Activated CD8-positive, alpha-beta T cell treated with anti-CD3 and anti-CD28 coated beads, Interleukin-2, amount 10 ng/mL, durations not matched to agents 7 days and 5 days (primary cell): Measurements from ENCODE around the gene TRIM29. TPM values are rescaled to one million over a fixed set of nuclear protein-coding genes. Genes with fewer than 3 reads are reported as not detected.
"Not testable (repeated sequence)": the region's sequence is repeated elsewhere in the genome, so short reads cannot be mapped to it uniquely, and the experiment has no call there.

Source experiments
- ATAC-seq: fragments of 150-1000 bp; cut with Tn5 transposase; one replicate; pipeline ENCODE4 v1.10.0; 2021; ENCODE audit warnings: moderate library complexity
- CTCF ChIA-PET: fragments of 350-600 bp; sonication (Branson Sonifier 250); formaldehyde crosslinking; loops from one replicate; lab custom pipeline; 2021; ENCODE audit warnings: antibody characterized with exemption; lab: Charles Lee
- POLR2A ChIA-PET: fragments of 350-600 bp; sonication (Branson Sonifier 250); formaldehyde crosslinking; loops from one replicate; lab custom pipeline; 2021; ENCODE audit warnings: antibody characterized with exemption; lab: Charles Lee
- DNase-seq: peaks from one replicate; pipeline ENCODE4 v3.0.0-alpha.2; 2020
- H3K27ac Mint-ChIP-seq: one replicate; pipeline ENCODE4 v1.8.0; 2021; ENCODE audit warnings: mild to moderate bottlenecking, mixed read lengths
- H3K27me3 Mint-ChIP-seq: one replicate; pipeline ENCODE4 v1.8.0; 2021; ENCODE audit warnings: low read depth, mixed read lengths
- H3K36me3 Mint-ChIP-seq: one replicate; pipeline ENCODE4 v1.8.0; 2021; ENCODE audit warnings: low read depth, mixed read lengths
- H3K4me1 Mint-ChIP-seq: one replicate; pipeline ENCODE4 v1.8.0; 2021; ENCODE audit warnings: low read depth, mixed read lengths
- H3K4me3 Mint-ChIP-seq: one replicate; pipeline ENCODE4 v1.8.0; 2021; ENCODE audit warnings: mild to moderate bottlenecking, mixed read lengths
- H3K9me3 Mint-ChIP-seq: one replicate; pipeline ENCODE4 v1.8.0; 2022; ENCODE audit warnings: mixed read lengths; ENCODE audit not compliant: insufficient read depth
- total RNA-seq, 2 experiments: library from RNA; stranded (reverse); gene quantifications; one replicate each; pipeline ENCODE4 v1.2.3, GENCODE V29; 2021

TRIM29 gene
- total RNA-seq, 2 experiments from 2014 or later, result not detected

- ATAC-seq (no peak), DNase-seq (peak; percentile 3)
- Mint-ChIP-seq H3K27me3 (peaks cover 7% of the 10 kb centered on the region), H3K27ac (no peak overlapping the region), H3K9me3 (no peaks in the 10 kb centered on the region), H3K4me1 (no peaks in the 10 kb centered on the region), H3K36me3 (no peaks in the 10 kb centered on the region), H3K4me3 (no peak overlapping the region)
- CTCF ChIA-PET, result interaction anchor here (0.8 to 1.7 kb wide), 3 partner anchors 13 to 120 kb away, joined by 3 to 4 read pairs (median 3); no protein-coding TSS in a partner anchor
- POLR2A ChIA-PET, result no interaction called here
Observed at GRCh38 chr11:120181376-120181975, 43.6 kb upstream of the TRIM29 start.

GRCh38 chr11:120180551-120181232, 42.8 kb upstream of the TRIM29 start:
- H3K27ac Mint-ChIP-seq, result no peak overlapping the region
- CTCF ChIA-PET, result interaction anchor here (1.0 to 2.5 kb wide), 4 partner anchors 12 to 50 kb away, joined by 3 to 10 read pairs (median 4); no protein-coding TSS in a partner anchor
- no peaks in the 10 kb centered on the region for H3K9me3 Mint-ChIP-seq
- H3K27me3 Mint-ChIP-seq, result peaks cover 10% of the 10 kb centered on the region
- no peak overlapping the region for H3K4me3 Mint-ChIP-seq
- H3K4me1 Mint-ChIP-seq, result no peaks in the 10 kb centered on the region
- POLR2A ChIA-PET, result no interaction called here
- DNase-seq, result peak; percentile 9
- no peaks in the 10 kb centered on the region for H3K36me3 Mint-ChIP-seq
- ATAC-seq, result no peak

DNA sequence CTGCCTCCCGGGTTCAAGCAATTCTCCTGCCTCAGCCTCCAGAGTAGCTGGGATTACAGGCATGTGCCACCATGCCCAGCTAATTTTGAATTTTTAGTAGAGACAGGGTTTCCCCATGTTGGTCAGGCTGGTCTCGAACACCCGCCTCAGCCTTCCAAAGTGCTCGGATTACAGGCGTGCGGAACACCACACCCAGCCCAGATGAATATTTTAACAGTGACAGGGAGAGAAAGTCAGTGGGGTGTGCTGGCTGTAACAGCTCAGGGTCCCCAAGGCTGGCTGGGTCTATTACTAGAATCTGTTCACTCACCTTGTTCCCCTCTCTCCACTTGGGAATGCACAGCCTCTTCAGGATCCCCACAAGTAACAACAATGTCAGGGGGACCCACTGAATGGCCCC, 42.1 kb upstream of the TRIM29 start:
- peaks cover 11% of the 10 kb centered on the region for H3K27me3 Mint-ChIP-seq
- ChIA-PET CTCF (interaction anchor here (1.5 to 2.5 kb wide), 4 partner anchors 11 to 123 kb away, joined by 4 to 10 read pairs (median 6); no protein-coding TSS in a partner anchor), POLR2A (interaction anchor here (1.0 kb wide), 1 partner anchor 44 kb away, joined by 3 read pairs; no protein-coding TSS in a partner anchor)
- not testable (repeated sequence) for ATAC-seq, DNase-seq, H3K4me1 Mint-ChIP-seq, H3K36me3 Mint-ChIP-seq, H3K4me3 Mint-ChIP-seq, H3K9me3 Mint-ChIP-seq, H3K27ac Mint-ChIP-seq

DNA sequence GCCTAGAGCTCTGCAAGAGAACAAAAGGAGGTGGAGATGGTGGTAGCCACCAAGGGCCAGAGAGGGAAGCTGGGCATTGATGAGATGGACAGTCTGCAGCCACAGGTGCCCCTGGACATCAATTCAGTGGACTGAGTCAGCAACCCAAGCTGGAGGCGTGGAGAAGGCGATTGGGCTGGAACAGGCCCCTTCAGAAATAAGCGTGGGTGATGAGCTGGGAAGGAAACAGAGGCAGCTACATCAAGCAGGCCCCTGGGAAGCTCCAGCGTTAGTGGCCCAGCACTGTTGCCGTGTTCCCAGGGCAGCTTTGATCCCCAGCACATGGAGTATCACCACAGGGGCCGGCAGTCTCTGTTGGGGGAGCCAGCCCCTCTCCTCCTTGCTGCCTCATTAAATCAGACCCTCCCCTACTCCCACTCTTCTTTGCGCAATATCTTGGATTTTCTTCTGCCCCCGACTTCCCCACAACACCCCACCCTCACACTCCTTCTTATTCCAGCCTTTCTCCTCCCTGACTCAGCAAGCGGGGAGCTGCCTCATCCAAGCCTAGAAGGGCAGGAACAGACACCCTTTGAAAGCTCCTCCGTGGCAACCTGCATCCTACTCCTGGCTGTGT, 41.3 kb upstream of the TRIM29 start:
- H3K4me3 Mint-ChIP-seq, result no peak overlapping the region
- no peak for ATAC-seq
- H3K4me1 Mint-ChIP-seq, result no peaks in the 10 kb centered on the region
- H3K27me3 Mint-ChIP-seq, result peaks cover 19% of the 10 kb centered on the region
- no peak overlapping the region for H3K27ac Mint-ChIP-seq
- peak; percentile 9 for DNase-seq
- ChIA-PET CTCF (interaction anchor here (1.1 to 2.5 kb wide), 4 partner anchors 10 to 124 kb away, joined by 3 to 10 read pairs (median 6); no protein-coding TSS in a partner anchor), POLR2A (interaction anchor here (1.0 kb wide), 1 partner anchor 45 kb away, joined by 3 read pairs; no protein-coding TSS in a partner anchor)
- no peaks in the 10 kb centered on the region for H3K36me3 Mint-ChIP-seq
- H3K9me3 Mint-ChIP-seq, result no peaks in the 10 kb centered on the region

DNA sequence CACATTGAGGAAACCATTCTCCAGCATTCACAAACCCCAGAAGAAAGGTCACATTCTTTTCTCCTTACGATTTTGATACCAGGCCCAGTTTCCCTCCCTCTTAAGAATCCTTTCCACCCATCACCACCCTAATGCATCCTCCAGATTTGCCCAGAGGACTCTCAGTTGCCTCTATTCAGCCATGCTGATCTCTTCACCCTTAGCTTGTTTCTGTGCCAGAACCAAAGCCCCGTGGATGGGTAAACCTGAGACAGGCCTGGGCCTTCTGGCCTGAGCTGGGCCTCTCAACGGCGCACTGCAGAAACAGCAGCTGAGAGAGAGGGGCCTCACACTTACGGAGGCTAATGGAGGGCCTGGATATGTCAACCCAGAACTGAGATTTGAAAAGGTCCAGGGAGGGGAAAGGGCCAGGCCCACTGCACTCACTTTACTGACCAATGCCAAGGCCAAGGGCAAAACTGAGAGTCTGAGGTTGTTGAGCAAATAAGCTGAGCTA, 40.7 kb upstream of the TRIM29 start:
- Mint-ChIP-seq H3K4me3 (no peak overlapping the region), H3K9me3 (no peaks in the 10 kb centered on the region), H3K27me3 (peaks cover 21% of the 10 kb centered on the region), H3K36me3 (no peaks in the 10 kb centered on the region), H3K4me1 (no peaks in the 10 kb centered on the region), H3K27ac (no peak overlapping the region)
- ChIA-PET POLR2A (no interaction called here), CTCF (interaction anchor here (1.1 to 2.5 kb wide), 4 partner anchors 10 to 125 kb away, joined by 3 to 10 read pairs (median 6); no protein-coding TSS in a partner anchor)
- DNase-seq (peak; percentile 18), ATAC-seq (no peak)

DNA sequence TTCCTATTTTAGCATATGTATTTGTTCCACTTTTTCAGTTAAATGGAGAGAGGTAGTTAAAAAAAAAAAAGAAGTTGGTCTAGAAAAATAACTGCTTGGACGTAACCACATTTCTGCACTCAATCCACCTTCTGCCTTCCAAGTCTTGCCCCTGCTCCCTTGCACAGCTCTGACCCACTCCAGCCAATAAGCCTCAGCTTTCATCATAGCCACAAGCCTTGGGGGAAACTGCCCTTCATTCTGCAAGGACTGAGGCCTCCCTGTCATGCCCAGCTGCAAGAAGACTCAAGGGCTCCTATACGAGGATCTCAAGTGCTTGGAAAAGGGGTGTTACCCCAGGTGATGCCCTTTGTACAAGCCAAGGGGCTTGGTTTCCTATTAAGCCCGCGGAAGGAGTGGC, 37.0 kb upstream of the TRIM29 start:
- ATAC-seq, result no peak
- CTCF ChIA-PET, result interaction anchor here (2.3 kb wide), 1 partner anchor 128 kb away, joined by 9 read pairs; no protein-coding TSS in a partner anchor
- H3K4me1 Mint-ChIP-seq, result no peaks in the 10 kb centered on the region
- POLR2A ChIA-PET, result no interaction called here
- no peaks in the 10 kb centered on the region for H3K36me3 Mint-ChIP-seq
- peaks cover 43% of the 10 kb centered on the region for H3K27me3 Mint-ChIP-seq
- no peak for DNase-seq
- no peaks in the 10 kb centered on the region for H3K9me3 Mint-ChIP-seq
- H3K4me3 Mint-ChIP-seq, result no peak overlapping the region
- H3K27ac Mint-ChIP-seq, result no peak overlapping the region

DNA sequence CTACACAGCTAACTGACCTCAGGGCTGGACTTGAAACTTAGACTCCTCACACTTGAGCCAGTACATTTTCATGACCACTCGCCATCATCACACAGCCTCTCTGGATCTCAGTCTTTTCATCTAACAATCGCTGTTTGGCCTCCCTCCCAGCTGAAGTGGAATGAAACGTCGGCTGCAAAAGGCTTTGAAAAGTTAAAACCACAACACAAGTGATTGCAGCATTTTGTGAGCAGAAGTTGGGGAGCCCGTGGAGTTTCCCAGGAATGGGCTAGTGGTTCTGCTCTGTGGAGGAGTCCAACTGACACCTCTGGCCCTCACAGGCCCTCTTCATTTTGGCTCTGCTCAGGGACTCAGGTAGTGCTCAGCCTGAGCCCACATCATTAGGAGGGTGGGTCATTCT, 35.9 kb upstream of the TRIM29 start:
- H3K4me3 Mint-ChIP-seq, result no peak overlapping the region
- no peaks in the 10 kb centered on the region for H3K4me1 Mint-ChIP-seq
- no peak for ATAC-seq
- POLR2A ChIA-PET, result no interaction called here
- H3K36me3 Mint-ChIP-seq, result no peaks in the 10 kb centered on the region
- H3K9me3 Mint-ChIP-seq, result no peaks in the 10 kb centered on the region
- no peak for DNase-seq
- CTCF ChIA-PET, result interaction anchor here (2.3 kb wide), 1 partner anchor 129 kb away, joined by 9 read pairs; no protein-coding TSS in a partner anchor
- H3K27ac Mint-ChIP-seq, result no peak overlapping the region
- peaks cover 43% of the 10 kb centered on the region for H3K27me3 Mint-ChIP-seq

DNA sequence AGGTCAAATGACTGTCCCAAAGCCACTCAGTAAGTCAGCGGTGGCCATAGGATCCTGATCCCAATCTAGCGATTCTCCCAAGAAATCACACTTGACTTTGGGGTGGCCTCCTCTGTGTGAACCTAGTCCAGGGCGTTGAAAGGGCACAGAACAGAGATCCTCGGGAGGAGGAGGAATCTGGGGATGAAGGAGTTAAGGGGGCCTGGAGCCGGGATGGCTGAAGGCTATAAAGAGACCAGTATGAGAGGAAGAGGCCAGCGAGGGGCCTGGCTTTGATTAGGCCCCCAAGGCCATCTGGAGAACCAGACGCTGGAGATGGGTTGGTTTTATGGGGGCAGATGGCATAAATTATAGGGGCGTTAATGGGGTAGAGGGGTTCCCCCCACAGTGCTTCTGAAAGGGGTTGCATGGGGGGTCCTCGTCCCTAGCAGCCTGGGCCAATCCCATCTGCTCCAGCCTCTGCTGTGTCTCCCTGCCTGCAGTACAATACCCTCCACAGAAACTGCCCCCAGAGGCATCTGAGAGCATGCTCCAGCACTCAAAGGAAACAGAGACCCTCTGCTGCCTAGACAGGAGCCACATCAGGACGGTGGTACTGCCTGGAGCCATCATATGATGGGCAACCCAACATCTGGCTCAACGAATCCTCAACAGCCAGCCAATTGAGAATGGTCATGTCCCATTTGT, 35.2 kb upstream of the TRIM29 start:
- DNase-seq, result no peak

DNA sequence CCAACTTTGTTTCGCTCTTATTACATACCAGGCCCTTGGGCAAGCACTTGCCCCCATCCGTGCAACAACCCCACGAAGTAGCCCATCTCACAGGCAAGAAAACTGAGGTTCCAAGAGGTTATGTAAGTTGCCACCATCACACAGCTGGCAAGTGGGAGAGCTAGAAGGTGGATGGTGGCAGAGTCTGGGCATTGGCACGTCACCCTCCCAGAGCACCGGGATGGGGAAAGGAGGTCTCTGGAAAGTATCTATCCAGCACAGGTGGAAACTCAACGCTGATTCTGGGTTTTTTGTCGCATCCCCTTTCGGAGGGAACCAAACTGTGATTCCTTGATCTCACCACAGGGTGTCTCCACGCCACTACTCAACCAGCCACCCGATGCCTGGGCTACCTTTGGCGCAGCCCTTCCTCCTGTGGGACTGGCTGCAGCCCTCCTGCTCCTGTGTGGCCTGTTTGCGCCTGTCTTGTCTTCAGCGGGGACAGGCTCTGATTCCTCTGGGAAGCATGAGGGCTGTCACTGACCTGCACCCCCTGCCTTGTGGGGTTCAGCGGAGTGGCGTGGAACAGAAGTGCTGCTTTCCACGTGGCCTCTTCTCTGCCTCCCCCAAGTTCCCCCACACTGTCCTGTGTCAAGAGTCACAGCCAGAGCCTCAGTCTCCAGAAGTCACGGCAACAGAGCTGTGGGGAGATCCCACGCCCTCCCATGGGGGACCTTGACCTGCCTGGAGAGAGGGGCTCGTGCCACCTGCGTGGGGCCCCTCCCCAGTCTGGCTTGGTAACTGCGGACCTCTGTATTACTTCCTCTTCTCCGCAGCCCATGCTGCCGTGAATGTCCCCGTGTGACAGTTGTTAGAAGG, 34.4 kb upstream of the TRIM29 start:
- Mint-ChIP-seq H3K36me3 (no peaks in the 10 kb centered on the region), H3K4me1 (no peaks in the 10 kb centered on the region), H3K27me3 (peaks cover 56% of the 10 kb centered on the region), H3K27ac (no peak overlapping the region), H3K4me3 (no peak overlapping the region), H3K9me3 (no peaks in the 10 kb centered on the region)
- peak; percentile 70 for DNase-seq
- ChIA-PET CTCF (interaction anchor here (0.9 to 5.8 kb wide), 7 partner anchors 51 to 131 kb away, joined by 3 to 63 read pairs (median 7); no protein-coding TSS in a partner anchor), POLR2A (no interaction called here)
- peak; percentile 59 for ATAC-seq

More for the DNA sequence above, 35.2 kb upstream of the TRIM29 start:
- no peak overlapping the region for H3K27ac Mint-ChIP-seq
- ATAC-seq, result no peak
- no peaks in the 10 kb centered on the region for H3K4me1 Mint-ChIP-seq
- POLR2A ChIA-PET, result no interaction called here
- H3K9me3 Mint-ChIP-seq, result no peaks in the 10 kb centered on the region
- CTCF ChIA-PET, result interaction anchor here (1.0 to 5.8 kb wide), 3 partner anchors 55 to 130 kb away, joined by 5 to 63 read pairs (median 8); no protein-coding TSS in a partner anchor
- no peak overlapping the region for H3K4me3 Mint-ChIP-seq
- no peaks in the 10 kb centered on the region for H3K36me3 Mint-ChIP-seq
- peaks cover 48% of the 10 kb centered on the region for H3K27me3 Mint-ChIP-seq

GRCh38 chr11:120170741-120171261, 32.9 kb upstream of the TRIM29 start:
- Mint-ChIP-seq H3K4me1 (no peaks in the 10 kb centered on the region), H3K4me3 (no peak overlapping the region), H3K36me3 (no peaks in the 10 kb centered on the region), H3K27ac (no peak overlapping the region), H3K9me3 (no peaks in the 10 kb centered on the region), H3K27me3 (peaks cover 57% of the 10 kb centered on the region)
- DNase-seq, result no peak
- ChIA-PET CTCF (interaction anchor here (1.1 to 5.8 kb wide), 7 partner anchors 53 to 133 kb away, joined by 3 to 63 read pairs (median 6); no protein-coding TSS in a partner anchor), POLR2A (no interaction called here)
- no peak for ATAC-seq
